Right forelimb (tissue), 1 donor: ENCODE measurements around the gene UBE2D3.
A peak's percentile ranks its signal among the peaks of the same experiment; 100 is the strongest.

Source experiments
- DNase-seq: peaks from one replicate; pipeline ENCODE4 v3.0.0-alpha.2; 2018

UBE2D3 gene

DNA sequence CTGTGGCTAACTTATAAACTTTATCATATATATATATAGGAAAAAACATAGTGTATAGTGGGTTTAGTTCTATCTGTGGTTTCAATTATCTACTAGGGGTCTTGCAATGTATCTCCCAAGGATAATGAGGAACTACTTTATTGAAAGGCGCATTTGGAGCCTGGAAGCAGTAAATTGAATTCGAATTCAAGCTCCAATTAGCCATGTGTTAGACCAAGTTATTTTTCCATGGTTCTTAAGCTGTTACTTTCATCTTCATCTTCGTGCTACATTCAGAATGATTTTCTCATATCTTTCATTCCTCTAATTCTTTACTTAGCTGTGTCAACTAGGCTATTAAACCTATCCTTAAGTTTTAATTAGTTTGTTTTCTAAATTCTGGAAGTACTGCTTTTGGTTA, 39.4 kb downstream of the UBE2D3 start:
- DNase-seq: no peak

DNA sequence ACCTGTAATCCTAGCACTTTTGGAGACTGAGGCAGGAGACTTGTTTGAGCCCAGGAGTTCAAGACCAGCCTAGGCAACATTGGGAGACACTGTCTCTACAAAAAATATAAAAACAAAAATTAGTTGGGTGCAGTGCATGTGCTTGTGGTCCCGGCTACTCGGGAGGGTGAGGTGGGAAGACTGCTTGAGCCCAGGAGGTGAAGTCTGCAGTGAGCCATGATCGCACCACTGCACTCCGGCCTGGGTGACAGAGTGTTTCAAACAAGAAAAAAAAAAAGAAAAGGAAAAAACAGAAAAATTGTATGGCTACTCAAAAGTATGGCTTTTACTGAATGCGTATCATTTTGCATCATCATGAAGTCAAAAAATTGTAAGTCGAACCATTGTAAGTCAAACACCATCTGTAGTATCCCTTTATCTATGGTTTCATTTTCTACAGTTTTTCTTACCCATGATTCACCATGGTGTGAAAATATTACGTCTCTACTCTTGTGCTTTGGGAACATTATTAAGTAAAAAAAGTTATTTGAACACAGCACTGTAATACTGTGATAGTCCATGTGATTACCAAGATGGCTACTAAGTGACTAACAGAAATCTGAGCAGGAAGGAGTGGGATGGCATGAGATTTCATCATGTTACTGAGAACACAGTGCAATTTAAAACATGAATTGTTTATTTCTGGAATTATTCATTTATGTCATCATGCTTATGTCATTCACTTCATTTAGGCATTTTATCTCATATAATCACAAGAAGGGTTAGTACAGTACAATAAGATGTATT, 40.1 kb downstream of the UBE2D3 start:
- DNase-seq: no peak

DNA sequence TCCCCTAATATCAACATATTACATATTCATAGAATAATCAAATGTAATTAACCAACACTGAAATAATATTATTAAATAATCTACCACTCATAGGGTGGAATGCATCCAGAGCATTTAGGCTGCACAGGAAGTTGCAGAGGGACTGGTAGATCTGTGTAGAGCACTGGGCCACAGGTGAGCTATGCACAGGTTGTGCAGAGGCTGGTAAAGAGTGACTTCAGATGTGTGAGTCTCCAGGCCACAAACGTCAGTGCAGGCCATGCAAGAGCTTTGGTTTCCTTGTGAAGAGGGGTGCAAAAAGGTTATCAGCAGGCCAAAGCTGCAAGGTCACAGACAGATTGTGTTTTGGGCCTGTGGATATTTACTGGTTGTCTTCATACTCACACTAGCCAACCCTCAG, 41.1 kb downstream of the UBE2D3 start:
- no peak for DNase-seq

DNA sequence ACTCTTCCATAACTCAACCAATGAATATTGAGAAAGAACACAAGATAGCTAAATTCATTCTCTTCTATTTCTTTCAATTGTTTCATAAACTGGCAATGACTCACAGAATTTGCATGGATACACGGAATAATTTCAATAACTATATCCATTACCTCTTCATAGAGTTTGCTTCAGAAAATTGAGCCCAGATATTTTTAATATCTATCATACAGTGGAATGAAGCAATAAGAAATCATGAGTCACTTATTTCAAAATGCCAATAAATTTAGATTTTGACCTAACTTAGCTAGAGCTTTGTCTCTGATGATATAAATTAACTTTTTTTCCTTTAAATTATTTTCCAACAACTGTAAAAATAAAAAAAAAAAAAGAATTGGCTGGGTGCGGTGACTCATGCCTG, 44.3 kb downstream of the UBE2D3 start:
- DNase-seq: no peak

DNA sequence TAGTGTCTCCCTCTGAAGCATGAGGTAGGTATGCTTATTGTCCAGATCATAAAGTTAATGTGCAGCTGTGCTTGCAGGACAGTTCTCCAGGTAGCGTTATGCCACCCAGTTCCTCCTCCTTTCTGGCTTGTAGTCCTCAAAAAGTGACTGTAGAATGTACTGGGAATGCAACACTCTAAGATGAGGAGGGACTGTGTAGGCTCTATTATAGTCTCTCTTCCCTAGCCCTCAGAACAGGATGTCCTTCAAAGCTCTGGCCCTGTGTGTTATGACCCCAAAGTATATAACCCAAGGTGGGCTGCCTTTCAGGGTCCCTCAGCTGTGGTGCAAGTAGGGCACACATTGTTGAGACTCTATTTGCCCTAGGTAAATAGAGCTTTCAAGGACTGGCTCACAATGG, 45.8 kb downstream of the UBE2D3 start:
- DNase-seq: no peak

DNA sequence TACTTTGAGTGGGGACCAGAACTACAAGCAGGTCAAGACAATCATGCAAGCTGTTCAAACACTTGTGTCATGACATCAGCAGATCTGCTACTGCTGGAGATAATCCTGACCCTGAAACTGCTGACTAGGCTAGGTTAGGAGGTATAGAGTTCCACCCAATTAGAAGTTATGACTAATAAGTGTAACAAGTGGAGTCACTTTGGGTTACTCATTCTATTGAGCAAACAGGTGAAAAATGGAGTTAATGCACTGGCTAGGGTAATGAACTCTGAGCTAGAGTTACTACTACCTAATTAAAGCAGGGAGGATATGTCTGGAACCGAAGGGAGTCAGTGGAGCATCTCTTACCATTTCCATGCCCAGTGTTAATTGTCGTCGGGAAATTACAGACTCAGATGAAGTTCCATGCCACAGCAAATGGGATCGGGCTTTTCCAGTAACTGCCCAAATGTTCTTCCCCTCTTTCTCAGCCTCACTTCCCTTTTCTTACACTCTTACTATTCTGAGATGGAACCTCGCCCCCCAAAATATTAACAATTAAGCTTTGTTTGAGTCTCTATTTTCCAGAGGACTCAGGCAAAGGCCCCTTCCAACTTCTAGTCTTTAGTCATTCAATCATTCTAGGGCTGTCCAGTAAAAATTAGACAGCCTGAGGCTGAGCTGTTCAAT, 46.7 kb downstream of the UBE2D3 start:
- no peak for DNase-seq

DNA sequence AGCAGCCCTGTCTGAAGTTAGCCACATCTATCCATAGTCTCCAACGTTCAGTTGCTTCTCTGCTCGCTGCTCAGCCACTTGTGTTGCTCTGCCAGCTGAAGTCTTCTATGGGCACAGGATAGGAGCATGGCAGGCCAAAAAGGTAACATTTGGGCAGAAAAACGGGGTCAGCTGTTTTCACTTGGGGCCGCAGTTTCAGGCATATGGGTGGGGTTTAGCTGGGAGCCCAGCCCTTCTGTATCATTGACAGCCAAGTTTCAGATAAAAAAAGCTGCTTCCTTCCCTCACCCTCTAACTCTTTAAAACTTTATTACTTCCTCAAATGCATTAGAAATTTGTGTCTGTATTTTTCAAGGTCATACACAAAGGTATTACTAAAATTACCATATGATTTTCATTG, 48.1 kb downstream of the UBE2D3 start:
- no peak for DNase-seq

DNA sequence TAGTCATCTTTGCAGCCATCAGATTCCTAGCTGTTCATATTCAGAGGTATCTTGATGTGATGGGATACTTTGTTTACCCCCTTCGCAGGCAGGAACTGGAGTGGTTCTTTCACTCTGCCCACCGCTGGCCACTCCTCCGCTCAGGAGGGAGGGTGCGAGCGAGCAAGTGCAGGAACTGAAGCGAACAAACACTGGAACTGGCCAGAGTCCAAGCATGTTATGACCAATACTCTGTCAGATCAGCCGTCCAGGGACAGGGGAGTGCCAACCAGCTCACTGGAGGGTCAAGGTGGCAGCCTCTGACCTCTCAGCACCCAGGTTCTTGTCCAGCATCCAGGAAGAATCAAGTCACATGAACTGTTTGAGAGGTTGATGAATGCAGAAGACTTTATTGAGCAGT, 48.6 kb downstream of the UBE2D3 start:
- no peak for DNase-seq

DNA sequence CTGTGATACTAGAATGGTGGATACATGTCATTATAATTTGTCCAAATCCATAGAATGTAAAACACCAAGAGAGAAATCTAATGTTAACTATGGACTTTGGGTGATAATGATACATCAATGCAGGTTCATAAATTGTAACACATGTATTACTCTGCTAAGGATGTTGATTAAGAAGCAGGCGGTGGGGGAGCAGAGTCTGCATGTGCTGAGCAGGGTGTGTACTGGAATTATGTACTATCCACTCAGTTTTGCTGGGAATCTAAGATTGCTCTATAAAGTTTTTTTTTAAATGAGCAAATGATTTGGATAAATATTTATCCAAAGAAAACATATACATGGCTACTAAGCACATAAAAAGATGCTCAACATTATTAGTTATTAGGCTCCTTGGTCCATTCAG, 51.5 kb downstream of the UBE2D3 start:
- no peak for DNase-seq

DNA sequence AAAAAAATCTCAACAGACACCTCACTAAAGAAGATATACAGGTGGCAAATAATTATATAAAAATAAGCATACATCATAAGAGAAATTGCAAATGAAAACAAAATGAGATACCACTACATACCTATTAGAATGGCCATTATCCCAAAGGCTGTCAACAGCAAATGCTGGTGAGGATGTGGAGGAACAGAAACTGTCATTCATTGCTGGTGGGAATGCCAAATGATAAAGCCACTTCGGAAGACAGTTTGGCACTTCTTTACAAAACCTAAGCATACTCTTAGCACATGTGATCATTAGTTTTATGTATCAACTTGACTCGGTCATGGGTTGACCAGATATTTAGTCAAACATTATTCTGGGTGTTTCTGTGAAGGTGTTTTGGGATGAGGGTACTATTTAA, 53.1 kb downstream of the UBE2D3 start:
- no peak for DNase-seq

DNA sequence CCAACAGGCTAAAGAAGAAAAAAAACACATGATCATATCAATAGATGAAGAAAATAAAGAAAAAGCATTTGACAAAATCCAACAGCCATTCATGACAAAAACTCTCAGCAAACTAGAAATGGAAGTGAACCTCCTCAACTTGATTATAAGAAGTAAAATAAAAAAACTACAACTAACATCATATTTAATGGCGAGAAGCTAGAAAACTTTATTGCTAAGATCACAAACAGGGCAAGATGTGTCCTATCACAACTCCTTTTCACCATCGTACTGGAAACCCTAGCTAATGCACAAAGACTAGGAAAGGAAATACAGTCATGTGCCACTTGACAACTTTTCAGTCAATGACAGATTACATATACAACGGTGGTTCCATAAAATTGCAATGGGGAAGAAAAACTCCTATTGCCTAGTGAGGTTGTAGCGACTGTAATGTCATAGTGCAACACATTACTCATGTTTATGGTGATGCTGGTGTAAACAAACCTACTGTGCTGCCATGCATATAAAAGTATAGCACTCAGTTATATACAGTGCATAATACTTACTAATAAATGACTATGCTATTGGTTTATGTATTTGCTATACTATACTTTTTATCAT, 54.5 kb downstream of the UBE2D3 start:
- no peak for DNase-seq

DNA sequence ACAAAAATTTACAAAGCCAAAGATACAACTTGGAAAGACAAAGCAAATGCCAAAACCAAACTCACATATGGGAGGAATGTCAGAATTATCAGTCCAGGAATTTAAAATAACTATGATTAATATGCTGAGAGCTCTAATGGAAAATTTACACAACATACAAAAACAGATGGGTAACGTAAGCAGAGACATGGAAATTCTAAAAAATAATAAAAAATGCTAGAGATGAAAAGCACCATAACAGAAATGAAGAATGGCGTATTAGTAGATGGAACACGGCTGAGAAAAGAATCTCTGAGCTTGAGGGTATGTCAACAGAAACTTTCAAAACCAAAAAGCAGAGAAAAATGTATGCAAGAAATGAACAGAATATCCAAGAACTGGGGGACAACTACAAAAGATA, 62.5 kb downstream of the UBE2D3 start:
- DNase-seq: no peak

DNA sequence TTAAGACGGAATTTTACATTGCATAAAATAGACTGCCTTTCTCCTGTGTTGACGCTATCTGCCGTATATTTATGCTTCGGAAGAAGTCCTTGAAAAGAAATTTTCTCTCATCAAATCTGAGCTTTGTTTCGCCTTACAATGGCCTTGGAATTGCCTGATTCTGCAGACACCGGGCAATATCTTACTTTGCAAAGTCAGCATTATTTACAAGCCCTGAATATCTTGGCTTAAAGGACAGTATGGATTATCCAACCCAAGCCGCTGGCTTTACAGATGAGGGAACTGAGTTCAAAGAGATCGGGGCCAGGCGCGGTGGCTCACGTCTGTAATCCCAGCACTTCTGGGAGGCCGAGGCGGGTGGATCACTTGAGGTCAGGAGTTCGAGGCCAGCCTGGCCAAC, 65.4 kb downstream of the UBE2D3 start:
- no peak for DNase-seq

DNA sequence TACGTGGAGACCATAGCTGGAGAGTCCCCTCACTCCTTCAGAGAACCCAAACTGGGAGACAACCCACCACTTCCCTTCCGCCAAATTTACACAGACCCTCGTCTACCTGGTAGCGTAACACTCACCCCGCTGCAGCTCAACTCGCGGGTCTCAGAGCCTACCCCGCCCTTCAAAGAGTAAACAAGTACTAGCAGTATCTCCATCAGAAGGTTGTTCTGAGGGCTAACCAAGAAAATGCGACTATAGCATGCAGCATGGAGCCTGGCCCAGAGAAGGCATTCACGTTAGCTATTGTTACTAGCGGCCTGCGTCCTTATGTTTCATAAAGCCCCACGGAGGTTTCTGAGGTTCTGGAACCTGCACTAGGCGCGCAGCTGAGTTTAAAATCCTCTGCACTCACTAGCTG, 66.1 kb downstream of the UBE2D3 start:
- no peak for DNase-seq

DNA sequence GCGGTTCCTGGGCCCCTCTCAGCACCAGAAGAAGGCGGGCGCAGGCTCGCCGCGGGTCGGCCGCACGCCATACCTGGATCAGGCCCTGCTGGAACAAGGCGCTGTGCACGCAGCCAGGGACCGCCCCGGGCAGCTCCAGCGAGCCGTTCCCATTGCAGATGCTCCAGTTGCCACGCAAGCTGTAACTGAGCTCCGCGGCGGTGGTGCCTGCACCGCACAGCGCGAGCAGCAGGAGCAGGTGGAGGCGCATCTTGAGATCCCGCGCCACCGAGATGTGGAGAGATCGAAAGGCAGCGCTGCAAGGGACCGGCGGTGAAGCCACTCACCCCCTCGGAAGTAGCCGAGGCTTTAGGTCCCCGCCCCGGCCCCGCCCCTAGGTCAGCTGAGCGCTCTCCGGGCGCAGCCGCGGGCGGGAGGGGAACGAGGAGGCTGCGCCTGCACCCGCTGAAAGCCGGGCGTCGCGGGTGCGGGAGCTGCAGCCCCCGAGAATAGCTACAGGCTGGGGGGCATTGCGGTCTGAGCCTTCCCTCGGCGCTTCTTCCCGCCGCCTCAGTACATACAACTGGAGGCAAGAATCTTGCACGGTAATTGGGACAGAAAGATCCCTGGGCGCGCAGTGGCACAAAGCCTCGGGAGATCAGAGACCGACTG, 66.6 kb downstream of the UBE2D3 start, which contains the start of gene MANBA:
Gene MANBA (minus strand): TSS at position 324 of the 651 bp plus-strand sequence. CDS start 74 bp downstream, at position 250.
- peak; percentile 87 for DNase-seq

DNA sequence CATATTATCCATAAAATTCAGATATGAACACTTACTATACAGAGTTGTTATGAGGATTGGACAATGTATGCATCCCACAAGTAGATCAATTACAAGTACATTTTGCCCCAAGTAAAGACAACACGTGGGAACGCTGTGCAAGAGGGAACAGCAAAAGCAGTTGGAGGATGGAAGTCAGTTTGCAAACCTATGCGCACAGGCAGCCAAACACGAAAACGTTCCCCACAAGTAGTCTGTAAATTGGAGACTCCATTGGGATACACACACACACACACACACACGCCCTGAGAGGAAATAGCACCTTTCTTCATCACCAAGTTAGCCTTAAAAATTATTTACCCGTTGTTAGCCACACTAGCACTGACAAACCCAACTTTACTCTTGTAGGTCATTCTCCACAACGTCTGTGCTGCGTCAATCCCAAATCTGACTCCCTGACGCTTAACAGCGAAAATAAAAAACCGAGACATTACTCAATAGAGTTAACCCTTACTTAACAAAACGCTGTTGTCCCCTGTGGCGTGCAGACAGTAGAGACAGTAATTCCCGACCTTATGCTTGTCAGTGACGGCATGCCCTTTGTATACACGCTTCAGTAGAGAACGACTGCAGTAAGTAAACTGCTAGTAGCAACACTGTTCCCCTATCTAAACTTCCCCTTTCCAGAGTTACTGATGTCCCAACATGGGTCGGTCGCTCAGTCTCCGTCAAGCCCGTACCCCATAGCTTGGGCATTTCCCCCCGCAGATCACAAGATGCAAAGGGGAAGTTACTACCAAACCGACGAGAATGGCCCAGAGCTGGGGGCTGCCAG, 67.3 kb downstream of the UBE2D3 start:
- DNase-seq: peak; percentile 50

DNA sequence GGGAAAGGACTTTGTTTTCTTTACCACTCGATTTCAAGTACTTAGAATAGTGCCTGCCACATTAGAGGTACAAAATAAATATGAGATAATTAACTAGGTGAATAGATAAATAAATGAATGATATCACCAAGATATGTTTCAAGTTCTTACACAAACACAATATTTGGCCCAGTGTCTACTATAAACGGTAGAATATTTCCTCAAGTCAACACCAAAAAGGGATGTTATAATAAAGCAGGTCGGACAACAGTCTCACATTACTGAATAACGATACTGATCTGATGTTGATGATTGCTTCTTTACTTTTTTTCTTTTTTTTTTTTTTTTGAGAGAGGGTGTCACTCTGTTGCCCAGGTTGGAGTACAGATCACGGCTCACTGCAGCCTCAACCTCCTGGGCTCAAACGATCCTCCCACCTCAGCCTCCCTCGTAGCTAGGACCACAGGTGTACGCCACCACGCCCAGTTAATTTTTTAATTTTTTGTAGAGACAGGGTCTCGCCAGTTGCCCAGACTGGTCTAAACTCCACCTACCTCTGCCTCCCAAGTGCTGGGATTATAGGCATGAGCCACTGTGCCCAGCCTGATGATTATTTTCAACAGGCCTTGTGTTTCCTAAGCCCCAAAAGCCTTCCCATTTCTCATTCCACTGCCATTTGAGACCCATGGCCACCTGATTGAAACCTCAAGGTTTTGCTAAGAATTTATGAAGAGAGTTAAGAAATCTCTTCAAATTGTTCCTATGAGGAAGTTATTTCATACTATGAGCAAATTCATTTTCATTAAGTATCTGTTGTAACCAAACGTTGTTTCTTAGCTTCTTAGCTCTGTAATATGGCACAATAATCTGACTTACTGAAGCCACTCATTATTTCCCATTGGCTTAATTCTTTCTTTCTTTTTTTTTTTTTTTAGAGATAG, 68.8 kb downstream of the UBE2D3 start:
- no peak for DNase-seq

DNA sequence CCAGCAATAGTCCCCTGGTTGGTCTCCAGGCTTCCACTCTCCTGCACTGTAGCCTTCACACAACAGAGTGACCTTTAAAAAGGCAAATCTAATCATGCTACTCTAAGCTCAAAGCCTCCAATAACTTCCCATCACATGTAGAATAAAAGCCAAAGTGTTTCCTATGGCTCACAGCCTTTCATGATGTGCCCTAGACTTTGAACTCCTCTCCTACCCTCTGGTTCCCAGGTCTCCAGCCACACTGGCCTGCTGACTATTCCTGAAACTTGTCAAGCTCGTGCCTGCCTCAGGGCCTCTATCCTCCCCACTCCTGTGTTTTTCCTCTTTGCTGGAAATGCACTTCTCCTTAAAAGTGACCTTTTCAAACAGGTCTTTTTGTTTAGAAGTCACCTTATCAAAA, 69.7 kb downstream of the UBE2D3 start:
- no peak for DNase-seq

DNA sequence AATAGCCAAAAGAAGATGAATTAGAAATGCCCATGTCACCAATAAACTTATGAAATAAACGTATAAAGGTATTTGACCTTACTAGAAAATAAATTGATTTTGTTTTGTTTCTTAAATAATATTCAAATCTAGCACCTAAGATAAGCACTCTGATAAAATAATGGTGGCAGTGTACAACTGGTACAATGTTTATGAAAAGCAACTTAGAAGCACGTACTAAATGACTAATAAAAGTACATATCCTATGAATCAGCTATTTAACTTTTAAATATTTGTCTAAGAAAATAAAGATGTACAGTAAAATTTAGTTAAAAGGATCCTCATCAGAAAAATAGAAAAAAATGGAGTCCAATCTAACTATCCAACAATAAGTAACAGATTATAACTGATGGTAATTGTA, 73.3 kb downstream of the UBE2D3 start:
- no peak for DNase-seq

DNA sequence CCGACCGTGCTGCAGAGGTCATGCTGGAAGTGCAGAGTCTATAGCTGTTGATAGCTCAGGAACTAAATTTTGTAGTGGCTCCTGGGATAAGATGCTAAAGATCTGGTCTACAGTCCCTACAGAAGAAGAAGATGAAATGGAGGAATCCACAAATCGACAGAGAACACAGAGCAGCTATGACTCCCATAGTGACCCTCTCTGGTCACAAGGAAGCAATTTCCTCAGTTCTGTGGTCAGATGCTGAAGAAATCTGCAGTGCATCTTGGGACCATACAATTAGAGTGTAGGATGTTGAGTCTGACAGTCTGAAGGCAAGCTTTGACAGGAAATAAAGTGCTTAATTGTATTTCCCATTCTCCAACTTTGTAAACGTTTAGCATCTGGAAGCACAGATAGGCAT, 75.4 kb downstream of the UBE2D3 start:
- DNase-seq: no peak
